Measurements from ENCODE around the gene MAD1L1.
"Not testable (repeated sequence)": the region's sequence is repeated elsewhere in the genome, so short reads cannot be mapped to it uniquely, and the experiment has no call there.

Gene MAD1L1

DNA sequence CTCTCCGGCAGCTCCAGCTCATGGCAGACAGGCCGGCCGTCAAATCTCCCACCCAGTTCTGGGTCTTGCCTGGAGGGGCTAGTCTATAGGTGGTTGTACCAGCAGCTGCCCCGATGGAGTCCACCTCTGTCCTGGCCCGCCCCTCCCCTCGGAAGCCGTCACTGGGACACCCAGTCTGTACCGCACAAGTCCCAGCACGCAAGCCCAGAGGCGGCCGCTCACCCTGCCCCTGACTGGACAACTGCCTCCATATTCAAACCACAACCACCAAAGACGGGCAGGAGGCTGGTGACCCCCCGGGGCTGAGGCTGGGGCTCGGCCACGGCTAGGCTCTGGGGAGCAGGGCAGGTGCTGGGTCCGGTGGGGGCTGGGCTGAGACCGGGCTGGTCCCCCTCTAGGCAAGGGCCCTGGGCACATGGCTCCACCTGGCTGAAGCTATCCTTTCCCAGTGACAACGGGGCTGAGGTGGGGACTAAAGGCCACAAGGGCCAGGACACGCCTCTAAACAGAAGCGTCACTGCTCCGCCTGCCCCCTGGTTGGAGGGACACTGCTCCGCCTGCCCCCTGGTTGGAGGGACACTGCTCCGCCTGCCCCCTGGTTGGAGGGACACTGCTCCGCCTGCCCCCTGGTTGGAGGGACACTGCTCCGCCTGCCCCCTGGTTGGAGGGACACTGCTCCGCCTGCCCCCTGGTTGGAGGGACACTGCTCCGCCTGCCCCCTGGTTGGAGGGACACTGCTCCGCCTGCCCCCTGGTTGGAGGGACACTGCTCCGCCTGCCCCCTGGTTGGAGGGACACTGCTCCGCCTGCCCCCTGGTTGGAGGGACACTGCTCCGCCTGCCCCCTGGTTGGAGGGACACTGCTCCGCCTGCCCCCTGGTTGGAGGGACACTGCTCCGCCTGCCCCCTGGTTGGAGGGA lies 371.6 kb downstream of the MAD1L1 start:
- H3K4me1 ChIP-seq (ENCODE audit: insufficient read depth, low read length); H3K36me3 ChIP-seq (ENCODE audit: insufficient read depth, low read length); H3K27me3 ChIP-seq (ENCODE audit: control insufficient read depth in 1 of 2, insufficient read depth in 2 of 2, low read length in 2 of 2); H3K9me3 ChIP-seq (ENCODE audit: low read length); H3K27ac ChIP-seq (ENCODE audit: low read depth, low read length); H3K9ac ChIP-seq (ENCODE audit: low read length); H3K4me3 ChIP-seq (ENCODE audit: low read depth in 1 of 2, low read length in 2 of 2): not testable (repeated sequence)

DNA sequence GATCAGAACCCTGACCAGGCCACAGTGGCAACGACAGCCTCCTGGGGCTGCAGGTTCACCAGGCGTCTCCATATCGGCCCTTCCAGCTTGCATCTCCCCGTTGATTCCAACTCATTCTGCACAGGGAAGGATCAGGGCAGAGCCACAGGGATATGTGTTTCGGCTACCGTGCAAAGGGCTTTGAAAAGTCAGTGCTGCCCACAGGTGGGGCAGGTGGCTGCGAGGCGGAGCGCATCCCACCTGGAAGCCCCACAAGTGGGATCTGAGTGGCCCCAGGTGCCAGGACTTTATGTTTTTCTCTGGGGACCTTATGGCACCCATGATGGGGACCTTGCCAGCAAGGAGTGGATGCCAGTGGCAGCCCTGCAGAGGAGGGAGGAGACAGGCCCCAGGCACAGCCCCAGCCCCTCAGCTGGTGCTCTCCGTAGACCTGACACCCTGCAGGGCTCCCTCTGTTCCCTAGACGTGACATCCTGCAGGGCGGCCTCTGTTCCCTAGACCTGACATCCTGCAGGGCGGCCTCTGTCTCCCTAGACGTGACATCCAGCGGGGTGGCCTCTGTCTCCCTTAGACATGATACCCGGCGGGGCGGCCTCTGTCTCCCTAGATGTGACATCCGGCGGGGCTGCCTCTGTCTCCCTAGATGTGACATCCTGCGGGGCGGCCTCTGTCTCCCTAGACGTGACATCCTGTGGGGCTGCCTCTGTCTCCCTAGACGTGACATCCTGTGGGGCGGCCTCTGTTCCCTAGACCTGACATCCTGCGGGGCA lies 373.3 kb downstream of the MAD1L1 start:
- Histone ChIP-seq H3K36me3 (ENCODE audit: insufficient read depth, low read length) (no peaks in the 10 kb centered on the region), H3K9me3 (ENCODE audit: low read length) (no peaks in the 10 kb centered on the region), H3K4me1 (ENCODE audit: insufficient read depth, low read length) (no peaks in the 10 kb centered on the region), H3K27me3 (ENCODE audit: control insufficient read depth in 1 of 2, insufficient read depth in 2 of 2, low read length in 2 of 2) (no peaks in the 10 kb centered on the region), H3K9ac (ENCODE audit: low read length) (no peak overlapping the region), H3K27ac (ENCODE audit: low read depth, low read length) (no peak overlapping the region), H3K4me3 (ENCODE audit: low read depth in 1 of 2, low read length in 2 of 2) (no peak overlapping the region)

DNA sequence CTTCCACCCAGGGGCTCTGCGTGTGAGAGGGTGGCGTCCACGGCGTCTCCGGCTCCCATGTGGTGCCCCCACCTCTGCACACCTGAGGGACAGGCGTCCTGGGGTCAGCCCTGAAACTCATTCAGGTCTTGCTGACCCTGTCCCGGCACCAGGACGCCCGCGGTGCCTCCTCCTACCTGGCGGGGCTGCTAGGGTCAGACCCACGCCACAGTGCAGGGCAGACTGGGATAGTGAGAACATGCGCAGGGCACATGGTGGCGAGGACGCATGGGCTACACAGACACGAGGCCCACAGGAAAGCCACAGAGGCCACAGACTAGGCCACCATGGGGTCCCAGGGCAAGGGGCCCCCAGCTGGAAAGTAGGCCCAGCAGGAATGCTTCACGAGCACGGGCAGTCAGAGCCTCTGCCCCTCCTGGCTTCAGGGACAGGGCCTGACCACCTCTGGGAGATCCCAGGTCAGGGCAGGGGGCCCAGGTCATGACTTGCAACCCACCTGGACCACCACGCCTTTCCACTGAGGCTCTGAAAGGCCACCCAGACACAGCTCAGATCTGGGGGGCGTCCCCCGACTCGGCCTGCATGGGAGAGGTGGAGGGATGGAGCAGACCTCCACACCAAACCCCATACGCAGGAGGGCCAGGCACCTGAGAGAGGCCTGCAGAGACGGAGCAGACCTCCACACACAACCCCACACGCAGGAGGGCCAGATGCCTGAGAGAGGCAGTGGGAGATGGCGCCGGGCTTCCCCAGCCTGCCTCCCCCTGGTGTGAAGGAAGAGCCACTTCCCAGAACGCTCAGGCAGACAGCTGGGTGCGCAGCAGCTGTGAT lies 374.1 kb downstream of the MAD1L1 start:
- Histone ChIP-seq H3K4me3 (ENCODE audit: low read depth in 1 of 2, low read length in 2 of 2) (no peak overlapping the region), H3K9ac (ENCODE audit: low read length) (no peak overlapping the region), H3K36me3 (ENCODE audit: insufficient read depth, low read length) (no peaks in the 10 kb centered on the region), H3K4me1 (ENCODE audit: insufficient read depth, low read length) (no peaks in the 10 kb centered on the region), H3K27ac (ENCODE audit: low read depth, low read length) (no peak overlapping the region), H3K9me3 (ENCODE audit: low read length) (no peaks in the 10 kb centered on the region), H3K27me3 (ENCODE audit: control insufficient read depth in 1 of 2, insufficient read depth in 2 of 2, low read length in 2 of 2) (no peaks in the 10 kb centered on the region)

DNA sequence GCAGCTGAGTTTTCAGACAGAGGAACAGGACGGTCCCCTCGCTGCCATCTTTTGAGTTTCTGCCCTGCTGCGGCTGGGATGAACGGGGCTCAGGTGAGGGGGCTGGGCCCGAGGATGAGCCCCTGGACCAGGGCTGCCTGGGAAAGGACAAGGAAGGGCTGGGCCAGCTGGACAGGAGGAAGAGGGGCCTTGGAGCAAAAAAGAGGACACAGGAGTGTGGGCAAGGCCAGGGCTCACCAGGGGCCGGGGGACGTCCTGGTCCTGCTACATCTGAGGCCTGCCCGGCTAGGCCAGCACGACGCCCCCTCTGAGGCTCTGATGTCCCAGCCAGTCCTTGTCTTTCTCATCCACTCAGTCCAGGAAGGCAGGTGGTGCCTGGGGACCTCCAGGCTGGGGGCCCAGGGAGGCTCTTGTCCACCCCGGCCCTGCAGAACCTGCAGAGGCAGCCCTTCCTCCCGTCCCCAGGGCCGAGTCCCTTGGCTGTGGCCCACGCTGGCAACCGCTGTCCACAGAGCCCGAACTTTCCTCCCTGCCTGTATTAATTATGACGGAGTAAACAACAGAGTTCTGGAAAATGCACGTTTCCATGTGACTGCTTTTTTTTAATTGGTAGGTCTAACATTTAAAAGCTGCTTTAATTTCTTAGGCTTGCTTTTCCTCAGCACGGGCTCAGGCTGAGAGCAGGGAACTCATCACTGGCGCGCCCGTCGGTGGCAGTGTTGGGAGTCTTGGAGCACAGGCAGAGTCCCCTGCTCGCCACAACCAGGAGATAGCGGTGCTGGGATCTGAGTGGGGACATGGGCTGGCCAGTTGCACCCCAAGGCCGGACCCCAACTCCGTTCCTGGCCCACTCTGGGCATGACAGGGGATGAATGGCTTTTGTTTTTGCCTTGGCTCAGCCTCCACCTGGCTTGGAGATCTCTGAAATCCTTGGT lies 375.0 kb downstream of the MAD1L1 start:
- H3K9ac ChIP-seq (ENCODE audit: low read length), result no peak overlapping the region
- H3K4me3 ChIP-seq (ENCODE audit: low read depth in 1 of 2, low read length in 2 of 2), result no peak overlapping the region
- H3K9me3 ChIP-seq (ENCODE audit: low read length), result no peaks in the 10 kb centered on the region
- no peaks in the 10 kb centered on the region for H3K4me1 ChIP-seq (ENCODE audit: insufficient read depth, low read length)
- no peak overlapping the region for H3K27ac ChIP-seq (ENCODE audit: low read depth, low read length)
- no peaks in the 10 kb centered on the region for H3K36me3 ChIP-seq (ENCODE audit: insufficient read depth, low read length)
- no peaks in the 10 kb centered on the region for H3K27me3 ChIP-seq (ENCODE audit: control insufficient read depth in 1 of 2, insufficient read depth in 2 of 2, low read length in 2 of 2)

DNA sequence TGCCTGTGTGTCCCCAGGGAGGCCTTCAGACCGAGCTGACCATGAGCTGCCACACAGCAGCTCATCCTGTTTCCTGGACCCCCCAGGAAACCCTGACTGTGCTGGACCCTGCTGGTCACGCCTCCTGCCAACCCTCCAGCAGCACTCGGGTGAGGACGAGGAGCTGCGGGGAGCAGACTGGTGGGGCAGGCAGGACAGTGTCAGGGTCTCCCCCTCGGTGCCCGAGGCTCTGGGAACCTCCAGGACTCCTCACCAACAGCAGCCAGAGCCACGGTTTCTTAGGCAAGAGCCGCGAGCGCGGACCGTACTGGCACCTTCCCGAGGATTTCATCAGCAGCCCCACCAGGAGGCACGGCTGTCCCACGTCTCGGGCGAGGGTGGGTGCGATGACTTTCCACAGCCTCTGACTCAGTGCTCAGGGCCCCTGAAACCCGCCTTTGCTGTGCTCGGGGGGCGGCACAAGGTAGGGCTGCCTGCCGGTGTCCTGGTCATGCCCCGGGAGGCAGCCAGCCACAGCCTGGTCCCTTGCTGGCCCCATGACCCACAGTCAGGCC lies 375.8 kb downstream of the MAD1L1 start:
- no peaks in the 10 kb centered on the region for H3K9me3 ChIP-seq (ENCODE audit: low read length)
- no peak overlapping the region for H3K4me3 ChIP-seq (ENCODE audit: low read depth in 1 of 2, low read length in 2 of 2)
- H3K4me1 ChIP-seq (ENCODE audit: insufficient read depth, low read length), result no peaks in the 10 kb centered on the region

DNA sequence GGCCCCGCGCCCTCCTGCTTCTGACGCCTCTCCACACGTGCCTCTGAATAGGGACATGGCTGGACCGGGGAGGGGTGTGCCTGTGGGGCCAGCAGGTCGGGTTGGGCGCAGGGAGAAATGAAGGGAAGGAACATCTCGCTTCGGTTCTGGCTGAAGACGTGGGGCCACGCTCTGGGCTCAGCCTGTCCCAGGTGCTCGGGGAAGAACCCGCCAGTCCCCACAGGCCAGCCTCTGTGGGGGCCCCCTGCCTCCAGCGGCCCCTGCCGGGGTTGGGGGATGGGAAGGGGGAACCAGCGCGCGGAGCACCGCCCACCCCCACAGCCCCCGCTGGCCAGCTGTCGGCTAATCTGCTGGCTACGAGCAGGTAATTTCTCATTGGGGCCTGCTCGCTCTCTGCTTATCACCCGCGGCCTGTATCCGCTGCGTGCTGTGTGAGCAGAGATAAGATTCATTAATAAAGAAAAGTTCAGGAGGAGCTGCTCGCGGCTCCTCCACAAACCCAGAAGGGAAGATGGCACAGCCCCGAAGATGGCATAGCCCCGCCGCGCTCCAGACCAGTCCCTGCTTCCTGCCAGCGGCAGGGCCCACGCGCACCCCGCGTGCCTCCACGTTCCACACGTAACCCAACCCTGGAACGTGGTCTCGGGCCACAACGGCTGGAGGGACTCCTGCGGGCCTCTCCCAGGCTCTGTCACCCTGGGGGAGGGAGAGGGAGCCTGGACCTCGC lies 376.4 kb downstream of the MAD1L1 start:
- Histone ChIP-seq H3K27ac (ENCODE audit: low read depth, low read length) (no peak overlapping the region), H3K9ac (ENCODE audit: low read length) (no peak overlapping the region), H3K27me3 (ENCODE audit: control insufficient read depth in 1 of 2, insufficient read depth in 2 of 2, low read length in 2 of 2) (no peaks in the 10 kb centered on the region), H3K4me3 (ENCODE audit: low read depth in 1 of 2, low read length in 2 of 2) (no peak overlapping the region), H3K36me3 (ENCODE audit: insufficient read depth, low read length) (no peaks in the 10 kb centered on the region), H3K9me3 (ENCODE audit: low read length) (no peaks in the 10 kb centered on the region), H3K4me1 (ENCODE audit: insufficient read depth, low read length) (no peaks in the 10 kb centered on the region)

More for the DNA sequence above, 375.8 kb downstream of the MAD1L1 start:
- Histone ChIP-seq H3K9ac (ENCODE audit: low read length) (no peak overlapping the region), H3K27ac (ENCODE audit: low read depth, low read length) (no peak overlapping the region), H3K27me3 (ENCODE audit: control insufficient read depth in 1 of 2, insufficient read depth in 2 of 2, low read length in 2 of 2) (no peaks in the 10 kb centered on the region), H3K36me3 (ENCODE audit: insufficient read depth, low read length) (no peaks in the 10 kb centered on the region)

DNA sequence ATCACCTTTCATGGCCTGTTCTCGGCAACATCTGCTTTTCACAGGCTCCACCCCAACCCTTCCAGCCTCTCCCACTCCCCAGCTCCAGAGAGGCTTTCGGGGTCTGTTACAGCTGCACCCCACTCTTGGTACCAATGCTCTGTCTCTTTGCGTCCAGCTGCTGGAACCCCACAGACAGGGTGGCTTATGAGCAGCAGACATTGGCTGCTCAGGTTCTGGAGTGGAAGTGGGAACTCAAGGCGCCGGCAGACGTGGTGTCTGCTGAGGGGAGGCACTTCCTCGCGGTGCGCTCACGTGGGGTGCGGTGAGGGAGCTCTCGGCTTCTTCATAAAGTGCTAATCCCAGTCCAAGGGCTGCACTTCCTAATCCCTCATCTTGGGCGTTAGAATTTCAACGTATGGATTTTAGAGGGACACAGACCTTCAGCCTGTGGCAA lies 377.0 kb downstream of the MAD1L1 start:
- H3K27ac ChIP-seq (ENCODE audit: low read depth, low read length), result no peak overlapping the region
- H3K4me1 ChIP-seq (ENCODE audit: insufficient read depth, low read length), result no peaks in the 10 kb centered on the region
- H3K4me3 ChIP-seq (ENCODE audit: low read depth in 1 of 2, low read length in 2 of 2), result no peak overlapping the region
- no peaks in the 10 kb centered on the region for H3K36me3 ChIP-seq (ENCODE audit: insufficient read depth, low read length)
- no peaks in the 10 kb centered on the region for H3K27me3 ChIP-seq (ENCODE audit: control insufficient read depth in 1 of 2, insufficient read depth in 2 of 2, low read length in 2 of 2)
- no peak overlapping the region for H3K9ac ChIP-seq (ENCODE audit: low read length)
- no peaks in the 10 kb centered on the region for H3K9me3 ChIP-seq (ENCODE audit: low read length)

DNA sequence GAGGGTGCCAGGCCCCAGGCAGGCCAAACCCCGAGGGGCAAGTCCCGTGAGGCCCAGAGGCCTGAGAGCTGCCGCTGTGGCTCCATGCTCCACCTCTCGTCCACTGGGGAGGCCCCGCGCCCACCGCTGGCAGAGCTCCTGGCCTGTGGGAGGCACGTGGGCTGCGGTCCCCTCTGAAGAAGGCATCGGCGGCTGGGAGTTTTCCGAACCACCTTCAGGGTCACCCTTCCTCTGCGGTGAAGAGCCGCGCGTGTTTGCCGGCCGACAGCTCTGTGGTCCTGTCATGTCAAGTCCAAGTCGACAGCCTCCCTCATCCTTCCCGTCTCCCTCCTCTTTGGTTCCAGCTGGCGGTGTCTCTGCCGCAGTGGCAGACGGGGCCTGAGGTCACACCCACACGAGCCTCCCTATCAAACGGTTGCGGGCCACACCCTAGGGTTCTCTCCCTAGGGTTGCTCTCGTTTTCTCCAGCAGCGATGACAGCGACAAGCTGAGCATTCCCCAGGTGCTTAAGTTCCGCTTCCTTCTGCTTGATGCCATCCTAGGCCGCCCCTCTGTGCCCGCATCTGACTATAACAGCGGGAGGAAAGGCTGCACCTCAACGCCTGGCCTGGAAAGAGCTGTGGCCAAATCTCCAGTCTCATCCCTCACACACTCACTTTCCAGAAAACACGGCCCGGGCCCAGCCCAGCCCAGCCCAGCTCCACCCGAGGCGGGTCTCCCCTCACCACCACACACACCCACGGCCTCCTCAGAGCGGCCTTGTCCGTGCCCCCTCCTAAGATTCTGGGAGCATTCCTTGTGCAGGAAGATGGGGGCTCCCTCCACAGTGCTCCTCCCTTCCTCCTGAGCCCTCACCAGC lies 377.6 kb downstream of the MAD1L1 start:
- Histone ChIP-seq H3K9ac (ENCODE audit: low read length) (no peak overlapping the region), H3K36me3 (ENCODE audit: insufficient read depth, low read length) (no peaks in the 10 kb centered on the region), H3K9me3 (ENCODE audit: low read length) (no peaks in the 10 kb centered on the region), H3K4me3 (ENCODE audit: low read depth in 1 of 2, low read length in 2 of 2) (no peak overlapping the region), H3K27ac (ENCODE audit: low read depth, low read length) (no peak overlapping the region), H3K4me1 (ENCODE audit: insufficient read depth, low read length) (no peaks in the 10 kb centered on the region), H3K27me3 (ENCODE audit: control insufficient read depth in 1 of 2, insufficient read depth in 2 of 2, low read length in 2 of 2) (no peaks in the 10 kb centered on the region)

DNA sequence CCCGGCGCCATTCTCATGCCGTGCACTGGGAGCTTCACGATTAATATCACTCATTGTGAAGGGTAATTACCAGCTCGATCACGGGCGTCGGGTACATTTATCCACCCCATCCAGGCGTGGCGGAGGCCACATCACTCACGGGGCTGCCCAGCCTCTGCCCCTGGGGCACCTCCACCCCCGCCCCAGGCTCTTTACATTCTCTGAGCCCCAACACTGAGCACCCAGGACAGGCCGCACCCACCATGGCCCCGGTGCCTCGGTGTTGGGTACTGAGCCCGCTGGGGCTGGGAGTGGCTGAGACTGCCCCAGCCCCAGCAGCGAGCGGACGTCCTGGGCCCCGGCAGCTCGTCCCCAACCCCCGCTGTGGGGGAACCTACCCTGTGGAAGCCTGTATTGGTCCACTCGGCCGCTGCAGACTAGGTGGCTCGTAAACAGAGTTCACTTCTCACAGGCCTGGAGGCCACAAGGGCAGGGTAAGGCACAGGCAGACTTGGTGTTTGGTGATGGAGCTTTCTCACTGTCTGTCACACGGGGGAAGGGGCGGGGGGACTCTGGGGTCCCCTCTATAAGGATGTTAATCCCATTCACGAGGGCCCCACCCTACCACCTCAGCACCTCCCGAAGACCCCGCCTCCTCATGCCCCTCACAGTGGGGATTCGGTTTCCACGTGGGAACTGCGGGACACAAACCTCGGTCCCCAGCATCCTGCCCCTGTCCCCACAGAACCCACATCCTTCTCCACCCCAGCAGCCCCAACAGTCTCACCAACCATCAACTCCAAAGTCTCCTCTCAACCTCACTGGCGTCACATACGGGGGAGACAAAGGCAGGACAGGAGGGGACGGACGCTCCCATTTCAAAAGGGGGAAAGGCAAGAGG lies 378.5 kb downstream of the MAD1L1 start:
- no peak overlapping the region for H3K27ac ChIP-seq (ENCODE audit: low read depth, low read length)
- H3K27me3 ChIP-seq (ENCODE audit: control insufficient read depth in 1 of 2, insufficient read depth in 2 of 2, low read length in 2 of 2), result no peaks in the 10 kb centered on the region
- H3K4me1 ChIP-seq (ENCODE audit: insufficient read depth, low read length), result no peaks in the 10 kb centered on the region

More for the DNA sequence above, 378.5 kb downstream of the MAD1L1 start:
- Histone ChIP-seq H3K9me3 (ENCODE audit: low read length) (no peaks in the 10 kb centered on the region), H3K9ac (ENCODE audit: low read length) (no peak overlapping the region), H3K36me3 (ENCODE audit: insufficient read depth, low read length) (no peaks in the 10 kb centered on the region), H3K4me3 (ENCODE audit: low read depth in 1 of 2, low read length in 2 of 2) (no peak overlapping the region)
